Measurements from ENCODE around the gene HDAC10. TPM values are rescaled to one million over a fixed set of nuclear protein-coding genes. Genes with fewer than 3 reads are reported as not detected.

The HDAC10 gene
- total RNA-seq, 2 donors from 2014 or later = 31.9 to 128 TPM

DNA sequence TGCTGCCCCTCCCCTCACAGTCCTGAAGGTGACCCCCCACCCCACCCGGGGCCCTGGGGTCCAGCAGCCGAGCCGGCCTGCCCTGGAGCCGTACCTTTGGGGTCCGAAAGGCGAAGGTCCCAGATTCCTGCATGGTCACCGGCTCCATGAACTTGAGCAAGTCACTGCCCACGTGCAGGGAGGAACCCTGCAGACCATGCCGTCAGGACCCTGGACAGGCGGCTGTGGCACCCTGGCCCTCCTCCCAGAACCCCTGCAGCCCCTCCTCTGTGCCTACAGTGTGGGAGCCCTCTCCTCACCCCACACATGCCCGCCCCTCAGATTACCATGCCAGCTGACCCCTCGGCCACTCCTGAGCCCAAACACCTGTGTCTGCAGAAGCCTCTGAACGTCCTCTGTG lies 33.4 kb upstream of the HDAC10 start:
- TF ChIP-seq, protein P1, sequence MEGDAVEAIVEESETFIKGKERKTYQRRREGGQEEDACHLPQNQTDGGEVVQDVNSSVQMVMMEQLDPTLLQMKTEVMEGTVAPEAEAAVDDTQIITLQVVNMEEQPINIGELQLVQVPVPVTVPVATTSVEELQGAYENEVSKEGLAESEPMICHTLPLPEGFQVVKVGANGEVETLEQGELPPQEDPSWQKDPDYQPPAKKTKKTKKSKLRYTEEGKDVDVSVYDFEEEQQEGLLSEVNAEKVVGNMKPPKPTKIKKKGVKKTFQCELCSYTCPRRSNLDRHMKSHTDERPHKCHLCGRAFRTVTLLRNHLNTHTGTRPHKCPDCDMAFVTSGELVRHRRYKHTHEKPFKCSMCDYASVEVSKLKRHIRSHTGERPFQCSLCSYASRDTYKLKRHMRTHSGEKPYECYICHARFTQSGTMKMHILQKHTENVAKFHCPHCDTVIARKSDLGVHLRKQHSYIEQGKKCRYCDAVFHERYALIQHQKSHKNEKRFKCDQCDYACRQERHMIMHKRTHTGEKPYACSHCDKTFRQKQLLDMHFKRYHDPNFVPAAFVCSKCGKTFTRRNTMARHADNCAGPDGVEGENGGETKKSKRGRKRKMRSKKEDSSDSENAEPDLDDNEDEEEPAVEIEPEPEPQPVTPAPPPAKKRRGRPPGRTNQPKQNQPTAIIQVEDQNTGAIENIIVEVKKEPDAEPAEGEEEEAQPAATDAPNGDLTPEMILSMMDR (IDR thresholded peaks at IDR 0.05) = no peak
- TF ChIP-seq POLR2A (IDR thresholded peaks at IDR 0.05) = no peak
- no peaks in the 10 kb centered on the region for H3K9me3 ChIP-seq
- no peak overlapping the region for H3K4me3 ChIP-seq
- intact Hi-C loops (cut with DNase I) = no loop called here
- H3K27ac ChIP-seq = peak overlapping the region in 3 of 4 donors; percentile 41 to 89 (median 48)
- H3K27me3 ChIP-seq = no peaks in the 10 kb centered on the region
- peaks cover 42% of the 10 kb centered on the region for H3K4me1 ChIP-seq
- ATAC-seq (no peak), DNase-seq (no peak)
- H3K36me3 ChIP-seq (replicated peaks in 1 of 2; ENCODE audit: insufficient read depth in 1 of 2, low read depth in 2 of 2) = peaks cover 28 to 34% of the 10 kb centered on the region in 2 donors
- 88 to 90% methylated on average over 5 to 11 of the region's 13 CpGs for WGBS, 2 donors

DNA sequence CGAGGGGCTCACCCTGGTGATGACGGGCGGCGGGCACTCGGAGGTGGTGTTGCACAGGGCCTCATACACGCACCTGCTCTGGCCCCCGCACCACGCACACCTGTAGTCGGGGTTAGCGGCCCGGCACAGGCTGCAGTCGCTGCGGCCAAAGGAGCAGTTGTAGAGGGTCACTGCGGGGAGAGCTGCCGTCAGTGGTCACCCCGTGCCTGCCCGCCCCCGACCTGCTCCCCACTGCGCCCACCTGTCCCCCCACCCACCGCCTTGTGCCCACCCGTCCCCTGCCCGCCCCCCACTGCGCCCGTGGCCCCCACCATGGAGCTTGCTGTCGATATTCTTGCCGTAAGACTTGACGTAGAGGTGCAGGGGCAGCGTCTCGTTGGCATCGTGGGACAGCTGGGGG lies 32.8 kb upstream of the HDAC10 start:
- 91 to 93% methylated on average over 17 to 19 of the region's 30 CpGs for WGBS, 2 donors

DNA sequence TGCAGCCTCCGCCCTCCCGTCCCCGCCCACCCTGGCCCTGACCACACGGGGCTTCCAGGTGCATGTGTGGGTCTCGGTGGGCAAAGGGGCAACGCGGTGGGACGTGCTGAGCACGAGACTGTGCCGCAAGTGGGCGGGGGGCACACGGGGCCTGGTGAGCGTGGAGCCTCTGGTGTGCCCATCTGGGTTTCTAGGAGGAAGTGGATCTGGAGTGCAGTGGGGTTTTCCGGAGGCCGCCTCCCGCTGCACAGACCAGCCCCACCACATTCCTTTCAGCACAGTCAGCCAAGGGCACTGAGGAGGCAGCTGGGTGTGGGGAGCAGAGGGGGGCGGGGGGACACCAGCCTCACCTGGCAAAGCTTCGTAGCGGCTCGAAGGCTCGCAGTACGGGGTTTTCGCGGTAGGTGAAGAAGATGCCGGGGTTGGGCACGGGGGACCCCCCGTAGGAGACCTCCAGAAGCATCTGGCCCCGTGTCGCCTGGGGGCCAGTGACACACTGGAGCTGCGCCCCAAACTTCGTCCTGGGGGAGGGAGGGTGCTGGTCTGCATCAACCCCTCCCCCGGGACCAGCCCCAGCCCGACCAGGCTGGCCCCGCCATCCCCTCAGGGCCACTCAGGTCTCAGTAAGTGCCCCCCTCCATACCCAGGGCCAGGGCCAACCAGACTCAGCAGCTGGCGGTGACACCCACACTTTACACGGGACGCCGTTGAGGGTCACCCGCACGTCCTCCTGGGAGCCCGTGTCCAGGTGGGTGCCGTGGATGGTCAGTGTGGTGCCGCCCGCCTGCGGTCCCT lies 31.5 kb upstream of the HDAC10 start:
- 70 to 78% methylated on average over 28 to 45 of the region's 45 CpGs for WGBS, 2 donors
- Histone ChIP-seq H3K36me3 (replicated peaks in 1 of 2; ENCODE audit: insufficient read depth in 1 of 2, low read depth in 2 of 2) (peaks cover 24 to 29% of the 10 kb centered on the region in 2 donors), H3K4me3 (no peak overlapping the region)

More for the DNA sequence above, 32.8 kb upstream of the HDAC10 start:
- peaks cover 26 to 32% of the 10 kb centered on the region in 2 donors for H3K36me3 ChIP-seq (replicated peaks in 1 of 2; ENCODE audit: insufficient read depth in 1 of 2, low read depth in 2 of 2)
- intact Hi-C loops (cut with DNase I) = no loop called here
- H3K4me1 ChIP-seq = peaks cover 42% of the 10 kb centered on the region
- H3K27ac ChIP-seq = peak overlapping the region in 3 of 4 donors; percentile 75 to 89 (median 85)
- DNase-seq (no peak), ATAC-seq (no peak)
- no peak overlapping the region for H3K4me3 ChIP-seq
- no peaks in the 10 kb centered on the region for H3K27me3 ChIP-seq
- TF ChIP-seq POLR2A (IDR thresholded peaks at IDR 0.05) = no peak
- TF ChIP-seq, protein P1 (IDR thresholded peaks at IDR 0.05) = no peak
- H3K9me3 ChIP-seq = no peaks in the 10 kb centered on the region

DNA sequence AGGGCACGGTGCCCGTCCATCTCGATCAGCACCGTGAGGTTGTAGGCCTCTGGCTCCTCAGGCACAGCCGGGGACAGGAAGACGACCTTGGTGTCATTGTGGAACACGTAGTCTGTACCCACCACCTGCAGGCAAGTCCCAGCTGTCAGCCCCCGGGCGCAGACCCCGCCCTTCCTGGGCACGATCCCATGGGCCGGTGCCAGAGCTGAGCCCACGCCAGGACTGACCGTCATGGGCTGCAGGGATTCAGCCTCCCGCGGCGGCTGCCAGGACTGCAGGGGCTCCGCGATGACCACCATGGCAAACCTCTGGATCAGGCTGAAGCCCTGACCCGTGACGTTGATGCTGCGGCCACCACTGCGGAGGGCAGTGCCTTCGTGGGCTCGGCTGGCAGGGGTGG lies 30.9 kb upstream of the HDAC10 start:
- Histone ChIP-seq H3K36me3 (replicated peaks in 1 of 2; ENCODE audit: insufficient read depth in 1 of 2, low read depth in 2 of 2) (peaks cover 24 to 29% of the 10 kb centered on the region in 2 donors), H3K27ac (peak overlapping the region; percentile 75 to 89 (median 80)), H3K9me3 (no peaks in the 10 kb centered on the region), H3K4me3 (no peak overlapping the region), H3K27me3 (no peaks in the 10 kb centered on the region), H3K4me1 (peaks cover 40% of the 10 kb centered on the region)
- TF ChIP-seq POLR2A (IDR thresholded peaks at IDR 0.05) = no peak
- TF ChIP-seq, protein P1 (IDR thresholded peaks at IDR 0.05) = peak in 3 of 7 experiments; percentile 21 to 27 (median 25)
- ATAC-seq (peak; percentile 61), DNase-seq (peak; percentile 61 to 69 (median 66))
- 52 to 70% methylated on average over 5 to 24 of the region's 25 CpGs for WGBS, 2 donors
- intact Hi-C loops (cut with DNase I) = no loop called here

More for the DNA sequence above, 31.5 kb upstream of the HDAC10 start:
- H3K9me3 ChIP-seq = no peaks in the 10 kb centered on the region
- no peaks in the 10 kb centered on the region for H3K27me3 ChIP-seq
- H3K4me1 ChIP-seq = peaks cover 42% of the 10 kb centered on the region
- ATAC-seq = peak; percentile 88
- peak; percentile 74 to 88 (median 83) for DNase-seq
- TF ChIP-seq, protein P1 (IDR thresholded peaks at IDR 0.05) = no peak
- TF ChIP-seq POLR2A (IDR thresholded peaks at IDR 0.05) = peak; percentile 11 to 53 (median 52)
- intact Hi-C loops (cut with DNase I) = no loop called here
- peak overlapping the region; percentile 75 to 89 (median 80) for H3K27ac ChIP-seq

All from body of pancreas (tissue), 4 donors.